HCT116 (cell line): ENCODE results near the gene THPO. TPM values are rescaled to one million over a fixed set of nuclear protein-coding genes. Genes with fewer than 3 reads are reported as not detected.

Experiments
- ATAC-seq: fragments of 200-7000 bp; cut with Tn5 transposase; 2 replicates; pipeline ENCODE4 v1.9.1; 2020; ENCODE audit warnings: mild to moderate bottlenecking, moderate library complexity
- Bru-seq: library from RNA; stranded (reverse); fragments of 400-500 nt; gene quantifications from one replicate; lab custom pipeline; 2021; lab: Mats Ljungman, UMichigan
- BruChase-seq, 2 experiments: library from RNA; stranded (reverse); fragments of 400-500 nt; gene quantifications; one replicate each; lab custom pipeline; 2021; lab: Mats Ljungman, UMichigan
- BruUV-seq: library from RNA; stranded (reverse); fragments of 400-500 nt; replicated peaks from 2 replicates; lab custom pipeline; 2021; lab: Mats Ljungman, UMichigan
- CTCF ChIA-PET: fragments of 300-600 bp; sonication (Branson Sonifier 250); formaldehyde crosslinking; loops from one replicate; lab custom pipeline; 2021; ENCODE audit warnings: antibody characterized with exemption; lab: Charles Lee
- POLR2A ChIA-PET: fragments of 300-600, 350-600 bp; sonication (Branson Sonifier 250); formaldehyde crosslinking; loops from one replicate; lab custom pipeline; 2021; ENCODE audit warnings: antibody characterized with exemption; lab: Charles Lee
- RAD21 ChIA-PET, 2 experiments: fragments of 300-600 bp; sonication (Branson Sonifier 250); formaldehyde crosslinking; loops; one replicate each; lab custom pipeline; 2023; ENCODE audit warnings: low total read pairs in 2 of 2; ENCODE audit not compliant: uncharacterized antibody in 2 of 2, unreplicated experiment in 2 of 2, low non-redundant PET in 1 of 2; lab: Charles Lee
- DNase-seq: peaks from one replicate; pipeline ENCODE4 v3.0.0-alpha.2; 2010; ENCODE audit warnings: low read depth, low spot score
- H2AFZ ChIP-seq: fragments of 200-600 bp; shearing (Covaris generic), sonication (generic); 2 replicates; pipeline ENCODE4 v1.6.1; 2017; ENCODE audit warnings: low read depth, mixed run types, mixed read lengths, antibody characterized with exemption, low read length; ENCODE audit not compliant: poor library complexity, severe bottlenecking
- H3K27ac ChIP-seq: 2 replicates; pipeline ENCODE4 v1.5.1; 2012; ENCODE audit warnings: low read depth, low read length
- H3K27me3 ChIP-seq: fragments of 200-600 bp; sonication (generic); 2 replicates; pipeline ENCODE4 v1.6.1; 2016; ENCODE audit warnings: mixed run types, low read length, mixed read lengths; ENCODE audit not compliant: insufficient read depth
- H3K36me3 ChIP-seq, 2 experiments: fragments of 200-500 bp in 1 of 2; fragments of 200-600 bp in 1 of 2; sonication (Bioruptor generic) in 1 of 2; sonication (generic) in 1 of 2; 2 replicates each; pipeline versions ENCODE4 v1.5.1 to v1.6.1; 2014 to 2016; ENCODE audit warnings: low read length in 2 of 2, inconsistent platforms in 1 of 2, mixed read lengths in 1 of 2, mixed run types in 1 of 2; ENCODE audit not compliant: insufficient read depth in 2 of 2, control insufficient read depth in 1 of 2
- H3K4me1 ChIP-seq, 2 experiments: fragments of 200-600 bp in 1 of 2; sonication (generic) in 1 of 2; 2 replicates each; pipeline versions ENCODE4 v1.5.1 to v1.6.1; 2012 to 2017; ENCODE audit warnings: low read length in 2 of 2, inconsistent platforms in 1 of 2, mild to moderate bottlenecking in 1 of 2, mixed read lengths in 1 of 2, mixed run types in 1 of 2, moderate library complexity in 1 of 2; ENCODE audit not compliant: insufficient read depth in 2 of 2, control insufficient read depth in 1 of 2
- H3K4me2 ChIP-seq: fragments of 200-600 bp; sonication (generic); 2 replicates; pipeline ENCODE4 v1.6.1; 2017; ENCODE audit warnings: mixed run types, low read length, mixed read lengths
- H3K4me3 ChIP-seq, 2 experiments: fragments of 200-600 bp in 1 of 2; sonication (generic) in 1 of 2; replicated peaks in 1 of 2; 2 replicates each; pipeline ENCODE4 v1.5.1; 2011 to 2016; ENCODE audit warnings: low read length in 2 of 2, control low read depth in 1 of 2, low read depth in 1 of 2, mild to moderate bottlenecking in 1 of 2, mixed read lengths in 1 of 2, mixed run types in 1 of 2
- H3K79me2 ChIP-seq: fragments of 200-600 bp; sonication (generic); 2 replicates; pipeline ENCODE4 v1.6.1; 2017; ENCODE audit warnings: mild to moderate bottlenecking, mixed run types, low read length, moderate library complexity, mixed read lengths; ENCODE audit not compliant: insufficient read depth
- H3K9ac ChIP-seq: fragments of 200-600 bp; sonication (generic); 2 replicates; pipeline ENCODE4 v1.6.1; 2016; ENCODE audit warnings: low read length, mixed read lengths
- H3K9me2 ChIP-seq: fragments of 200-600 bp; sonication (generic), shearing (Covaris generic); 2 replicates; pipeline ENCODE4 v1.6.1; 2017; ENCODE audit warnings: mixed run types, mild to moderate bottlenecking, moderate library complexity; ENCODE audit not compliant: insufficient read depth
- H3K9me3 ChIP-seq, 2 experiments: fragments of 200-500 bp in 1 of 2; fragments of 200-600 bp in 1 of 2; sonication (Bioruptor generic) in 1 of 2; sonication (generic) in 1 of 2; 2 replicates each; pipeline ENCODE4 v1.6.1; 2014 to 2017; ENCODE audit warnings: low read length in 2 of 2, mixed read lengths in 2 of 2, inconsistent platforms in 1 of 2, low read depth in 1 of 2, mild to moderate bottlenecking in 1 of 2, mixed run types in 1 of 2, moderate library complexity in 1 of 2; ENCODE audit not compliant: control insufficient read depth in 1 of 2, insufficient read depth in 1 of 2
- H4K20me1 ChIP-seq: fragments of 200-600 bp; sonication (generic), shearing (Covaris generic); 2 replicates; pipeline ENCODE4 v1.6.1; 2017; ENCODE audit warnings: mixed run types, mild to moderate bottlenecking, moderate library complexity; ENCODE audit not compliant: insufficient read depth
- CBX3 ChIP-seq: IDR thresholded peaks from 2 replicates; pipeline ENCODE4 v1.6.1; 2012; ENCODE audit warnings: low read depth
- EGR1 ChIP-seq: IDR thresholded peaks from 2 replicates; pipeline ENCODE4 v1.6.1; 2012; ENCODE audit warnings: low read depth
- JUND ChIP-seq: IDR thresholded peaks from 2 replicates; pipeline ENCODE4 v1.6.1; 2012
- POLR2A ChIP-seq: IDR thresholded peaks from 2 replicates; pipeline ENCODE4 v1.7.0; 2011; ENCODE audit warnings: borderline replicate concordance; ENCODE audit not compliant: insufficient read depth, insufficient read length; ENCODE audit errors: extremely low read depth
- POLR2AphosphoS5 ChIP-seq: IDR thresholded peaks from 2 replicates; pipeline ENCODE4 v1.6.1; 2011; ENCODE audit warnings: mild to moderate bottlenecking, low read depth, low read length, moderate library complexity
- RAD21 ChIP-seq: IDR thresholded peaks from 2 replicates; pipeline ENCODE4 v1.6.1; 2012; ENCODE audit warnings: low read depth, mild to moderate bottlenecking
- SIN3A ChIP-seq: IDR thresholded peaks from 2 replicates; pipeline ENCODE4 v1.6.1; 2012; ENCODE audit warnings: low read depth
- SP1 ChIP-seq: IDR thresholded peaks from 2 replicates; pipeline ENCODE4 v1.6.1; 2012; ENCODE audit warnings: low read depth
- SRF ChIP-seq: IDR thresholded peaks from 2 replicates; pipeline ENCODE4 v1.6.1; 2012; ENCODE audit warnings: low read depth
- intact Hi-C: fragments of 100-400 bp; cut with micrococcal nuclease; formaldehyde crosslinking; loops from 2 replicates; pipeline ENCODE4 v1.10.0; 2022
- long read RNA-seq: library from polyadenylated mRNA; unstranded; transcript quantifications from one replicate; pipeline ENCODE4 v2.0.0, GENCODE V29; 2021; ENCODE audit not compliant: unreplicated experiment
- polyA plus RNA-seq: library from polyadenylated mRNA; unstranded; fragments of >200 nt; gene quantifications from 2 replicates; pipeline ENCODE4 v1.2.1, GENCODE V29; 2012; ENCODE audit warnings: missing spikeins
- total RNA-seq: library from RNA; stranded (reverse); gene quantifications from one replicate; pipeline ENCODE4 v1.2.1, GENCODE V29; 2021; ENCODE audit not compliant: unreplicated experiment
- TF ChIP-seq, protein P1 (sequence below): IDR thresholded peaks from 2 replicates; pipeline ENCODE4 v1.6.1; 2011; ENCODE audit warnings: mild to moderate bottlenecking, low read length, moderate library complexity; ENCODE audit not compliant: insufficient replicate concordance; ENCODE audit errors: extremely low read depth
- TF ChIP-seq, protein P2 (sequence below): IDR thresholded peaks from 2 replicates; pipeline ENCODE4 v1.6.1; 2012; ENCODE audit warnings: low read depth
- TF ChIP-seq, protein P3 (sequence below): IDR thresholded peaks from 2 replicates; pipeline ENCODE4 v1.6.1; 2012
- TF ChIP-seq, protein P4 (sequence below): IDR thresholded peaks from 2 replicates; pipeline ENCODE4 v1.6.1; 2012

Gene THPO
- total RNA-seq (not detected), Bru-seq, nascent RNA (percentile 20 among the genes with signal in this experiment), BruChase-seq, experiment 1, labeled RNA remaining after a 6-hour chase (percentile 11 among the genes with signal in this experiment), BruChase-seq, experiment 2, labeled RNA remaining after a 2-hour chase (percentile 13 among the genes with signal in this experiment)
- polyA plus RNA-seq = 0.15 and 0.25 TPM in 2 replicates
- long read RNA-seq = 0 reads

DNA sequence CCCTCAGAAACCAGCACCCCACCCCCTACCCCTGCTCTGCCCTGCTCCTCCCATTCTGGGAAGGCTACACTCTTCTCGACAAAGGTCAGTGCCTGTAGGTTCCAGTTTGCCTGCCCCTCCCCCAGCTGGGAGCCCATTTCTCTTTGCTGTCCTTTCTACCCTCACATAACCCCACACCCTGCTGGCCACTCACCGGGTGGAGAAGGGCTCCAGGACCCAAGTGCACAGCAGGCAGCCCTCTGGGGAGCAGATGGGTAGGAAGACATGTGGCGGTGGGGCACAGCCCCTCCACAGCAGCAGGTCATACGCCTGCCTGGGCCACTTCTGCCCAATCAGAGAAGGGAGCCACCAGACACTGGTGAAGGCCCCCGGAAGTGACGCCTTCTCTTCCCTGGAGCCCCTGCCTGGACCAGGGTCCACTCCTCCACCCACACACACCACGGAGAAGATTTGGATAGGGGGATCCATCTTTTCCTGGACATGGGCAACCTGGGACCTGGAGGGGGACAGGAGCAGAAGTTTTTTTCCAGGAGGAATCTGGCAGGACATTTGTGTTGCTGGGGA lies at the start of gene THPO:
THPO (minus strand) TSS at position 326 of the 564 bp plus-strand sequence. CDS start 1,948 bp downstream, outside the sequence.
- no peak within 1 kb of the TSS for H3K9ac ChIP-seq
- H3K36me3 ChIP-seq = no peaks in the 10 kb centered on the region
- H2AFZ ChIP-seq = no peak within 1 kb of the TSS
- no peaks in the 10 kb centered on the region for H3K79me2 ChIP-seq
- H3K27ac ChIP-seq = no peak within 1 kb of the TSS
- H3K9me2 ChIP-seq = no peaks in the 10 kb centered on the region
- ATAC-seq (no peak), DNase-seq (no peak)
- no peak within 1 kb of the TSS for H3K4me3 ChIP-seq
- TF ChIP-seq SIN3A (no peak), EGR1 (no peak), SRF (no peak), JUND (no peak), CBX3 (no peak), POLR2AphosphoS5 (no peak), POLR2A (no peak), RAD21 (no peak), SP1 (no peak)
- TF ChIP-seq, protein P1, sequence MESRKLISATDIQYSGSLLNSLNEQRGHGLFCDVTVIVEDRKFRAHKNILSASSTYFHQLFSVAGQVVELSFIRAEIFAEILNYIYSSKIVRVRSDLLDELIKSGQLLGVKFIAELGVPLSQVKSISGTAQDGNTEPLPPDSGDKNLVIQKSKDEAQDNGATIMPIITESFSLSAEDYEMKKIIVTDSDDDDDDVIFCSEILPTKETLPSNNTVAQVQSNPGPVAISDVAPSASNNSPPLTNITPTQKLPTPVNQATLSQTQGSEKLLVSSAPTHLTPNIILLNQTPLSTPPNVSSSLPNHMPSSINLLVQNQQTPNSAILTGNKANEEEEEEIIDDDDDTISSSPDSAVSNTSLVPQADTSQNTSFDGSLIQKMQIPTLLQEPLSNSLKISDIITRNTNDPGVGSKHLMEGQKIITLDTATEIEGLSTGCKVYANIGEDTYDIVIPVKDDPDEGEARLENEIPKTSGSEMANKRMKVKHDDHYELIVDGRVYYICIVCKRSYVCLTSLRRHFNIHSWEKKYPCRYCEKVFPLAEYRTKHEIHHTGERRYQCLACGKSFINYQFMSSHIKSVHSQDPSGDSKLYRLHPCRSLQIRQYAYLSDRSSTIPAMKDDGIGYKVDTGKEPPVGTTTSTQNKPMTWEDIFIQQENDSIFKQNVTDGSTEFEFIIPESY = no peak
- TF ChIP-seq, protein P2, sequence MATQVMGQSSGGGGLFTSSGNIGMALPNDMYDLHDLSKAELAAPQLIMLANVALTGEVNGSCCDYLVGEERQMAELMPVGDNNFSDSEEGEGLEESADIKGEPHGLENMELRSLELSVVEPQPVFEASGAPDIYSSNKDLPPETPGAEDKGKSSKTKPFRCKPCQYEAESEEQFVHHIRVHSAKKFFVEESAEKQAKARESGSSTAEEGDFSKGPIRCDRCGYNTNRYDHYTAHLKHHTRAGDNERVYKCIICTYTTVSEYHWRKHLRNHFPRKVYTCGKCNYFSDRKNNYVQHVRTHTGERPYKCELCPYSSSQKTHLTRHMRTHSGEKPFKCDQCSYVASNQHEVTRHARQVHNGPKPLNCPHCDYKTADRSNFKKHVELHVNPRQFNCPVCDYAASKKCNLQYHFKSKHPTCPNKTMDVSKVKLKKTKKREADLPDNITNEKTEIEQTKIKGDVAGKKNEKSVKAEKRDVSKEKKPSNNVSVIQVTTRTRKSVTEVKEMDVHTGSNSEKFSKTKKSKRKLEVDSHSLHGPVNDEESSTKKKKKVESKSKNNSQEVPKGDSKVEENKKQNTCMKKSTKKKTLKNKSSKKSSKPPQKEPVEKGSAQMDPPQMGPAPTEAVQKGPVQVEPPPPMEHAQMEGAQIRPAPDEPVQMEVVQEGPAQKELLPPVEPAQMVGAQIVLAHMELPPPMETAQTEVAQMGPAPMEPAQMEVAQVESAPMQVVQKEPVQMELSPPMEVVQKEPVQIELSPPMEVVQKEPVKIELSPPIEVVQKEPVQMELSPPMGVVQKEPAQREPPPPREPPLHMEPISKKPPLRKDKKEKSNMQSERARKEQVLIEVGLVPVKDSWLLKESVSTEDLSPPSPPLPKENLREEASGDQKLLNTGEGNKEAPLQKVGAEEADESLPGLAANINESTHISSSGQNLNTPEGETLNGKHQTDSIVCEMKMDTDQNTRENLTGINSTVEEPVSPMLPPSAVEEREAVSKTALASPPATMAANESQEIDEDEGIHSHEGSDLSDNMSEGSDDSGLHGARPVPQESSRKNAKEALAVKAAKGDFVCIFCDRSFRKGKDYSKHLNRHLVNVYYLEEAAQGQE = no peak
- TF ChIP-seq, protein P3, sequence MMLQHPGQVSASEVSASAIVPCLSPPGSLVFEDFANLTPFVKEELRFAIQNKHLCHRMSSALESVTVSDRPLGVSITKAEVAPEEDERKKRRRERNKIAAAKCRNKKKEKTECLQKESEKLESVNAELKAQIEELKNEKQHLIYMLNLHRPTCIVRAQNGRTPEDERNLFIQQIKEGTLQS = no peak
- TF ChIP-seq, protein P4, sequence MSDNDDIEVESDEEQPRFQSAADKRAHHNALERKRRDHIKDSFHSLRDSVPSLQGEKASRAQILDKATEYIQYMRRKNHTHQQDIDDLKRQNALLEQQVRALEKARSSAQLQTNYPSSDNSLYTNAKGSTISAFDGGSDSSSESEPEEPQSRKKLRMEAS = no peak
- ChIA-PET RAD21 (no interaction called here), CTCF (no interaction called here), POLR2A (no interaction called here)
- 0 out of 2 replicates have a peak within 1 kb of the TSS, but pooled peaks have one; percentile 19 for H3K4me2 ChIP-seq
- no TSS peak for BruUV-seq
- intact Hi-C loops = loop anchor here (10.0 kb wide), 2 partner anchors 137 to 397 kb away; no protein-coding TSS in a partner anchor
- peaks cover 4 to 28% of the 10 kb centered on the region in 2 experiments; a peak in 3 of 4 replicates for H3K4me1 ChIP-seq
- H3K9me3 ChIP-seq = no peaks in the 10 kb centered on the region
- H4K20me1 ChIP-seq = no peaks in the 10 kb centered on the region
- no peaks in the 10 kb centered on the region for H3K27me3 ChIP-seq
